T-helper 2 cell treated with Interferon-gamma antibody and Interleukin-4, amounts not matched to agents 5 μg/mL and 100 μg/mL, for 36 hours (primary cell): Measurements from ENCODE around the gene FBN2.

Source experiments
- DNase-seq: peaks from one replicate; pipeline ENCODE4 v3.0.0; 2021; ENCODE audit warnings: low spot score
- H3K27ac Mint-ChIP-seq: one replicate; pipeline ENCODE4 v1.8.0; 2021; ENCODE audit warnings: mild to moderate bottlenecking, mixed read lengths
- H3K27me3 Mint-ChIP-seq: one replicate; pipeline ENCODE4 v1.8.0; 2021; ENCODE audit warnings: low read depth, mixed read lengths
- H3K36me3 Mint-ChIP-seq: one replicate; pipeline ENCODE4 v1.8.0; 2021; ENCODE audit warnings: low read depth, mixed read lengths
- H3K4me1 Mint-ChIP-seq: one replicate; pipeline ENCODE4 v1.8.0; 2021; ENCODE audit warnings: low read depth, mixed read lengths
- H3K4me3 Mint-ChIP-seq: one replicate; pipeline ENCODE4 v1.8.0; 2022; ENCODE audit warnings: mild to moderate bottlenecking, moderate library complexity, mixed read lengths
- H3K9me3 Mint-ChIP-seq: one replicate; pipeline ENCODE4 v1.8.0; 2021; ENCODE audit warnings: mixed read lengths

Gene FBN2

GRCh38 chr5:128258372-128258771 is 279.7 kb downstream of the FBN2 start:
- DNase-seq: no peak
- H3K27ac Mint-ChIP-seq: no peak overlapping the region

GRCh38 chr5:128257076-128257475 is 281.0 kb downstream of the FBN2 start:
- no peaks in the 10 kb centered on the region for H3K9me3 Mint-ChIP-seq
- DNase-seq: no peak
- H3K36me3 Mint-ChIP-seq: no peaks in the 10 kb centered on the region
- H3K27ac Mint-ChIP-seq: no peak overlapping the region
- H3K4me3 Mint-ChIP-seq: no peak overlapping the region
- H3K27me3 Mint-ChIP-seq: no peaks in the 10 kb centered on the region
- H3K4me1 Mint-ChIP-seq: no peaks in the 10 kb centered on the region

More at GRCh38 chr5:128258372-128258771, 279.7 kb downstream of the FBN2 start:
- Mint-ChIP-seq H3K4me3 (no peak overlapping the region), H3K4me1 (no peaks in the 10 kb centered on the region), H3K9me3 (no peaks in the 10 kb centered on the region), H3K27me3 (no peaks in the 10 kb centered on the region), H3K36me3 (no peaks in the 10 kb centered on the region)

GRCh38 chr5:128254789-128255188 is 283.3 kb downstream of the FBN2 start:
- Mint-ChIP-seq H3K36me3 (no peaks in the 10 kb centered on the region), H3K4me1 (no peaks in the 10 kb centered on the region), H3K4me3 (no peak overlapping the region), H3K9me3 (no peaks in the 10 kb centered on the region), H3K27ac (no peak overlapping the region), H3K27me3 (no peaks in the 10 kb centered on the region)
- no peak for DNase-seq

- H3K4me3 Mint-ChIP-seq: no peak overlapping the region
- no peaks in the 10 kb centered on the region for H3K4me1 Mint-ChIP-seq
- no peaks in the 10 kb centered on the region for H3K36me3 Mint-ChIP-seq
- no peak for DNase-seq
- H3K9me3 Mint-ChIP-seq: no peaks in the 10 kb centered on the region
- no peak overlapping the region for H3K27ac Mint-ChIP-seq
- H3K27me3 Mint-ChIP-seq: no peaks in the 10 kb centered on the region
These were observed 284.2 kb downstream of the FBN2 start for GRCh38 chr5:128253880-128254279.

GRCh38 chr5:128253161-128253560 is 284.9 kb downstream of the FBN2 start:
- Mint-ChIP-seq H3K4me3 (no peak overlapping the region), H3K27ac (no peak overlapping the region), H3K9me3 (no peaks in the 10 kb centered on the region), H3K36me3 (no peaks in the 10 kb centered on the region), H3K4me1 (no peaks in the 10 kb centered on the region), H3K27me3 (no peaks in the 10 kb centered on the region)
- no peak for DNase-seq

GRCh38 chr5:128252756-128253155 is 285.3 kb downstream of the FBN2 start:
- Mint-ChIP-seq H3K4me3 (no peak overlapping the region), H3K27me3 (no peaks in the 10 kb centered on the region), H3K4me1 (no peaks in the 10 kb centered on the region), H3K9me3 (no peaks in the 10 kb centered on the region), H3K27ac (no peak overlapping the region), H3K36me3 (no peaks in the 10 kb centered on the region)
- DNase-seq: no peak

GRCh38 chr5:128252196-128252595 is 285.8 kb downstream of the FBN2 start:
- Mint-ChIP-seq H3K36me3 (no peaks in the 10 kb centered on the region), H3K4me3 (no peak overlapping the region), H3K27ac (no peak overlapping the region), H3K9me3 (no peaks in the 10 kb centered on the region), H3K4me1 (no peaks in the 10 kb centered on the region), H3K27me3 (no peaks in the 10 kb centered on the region)
- no peak for DNase-seq

GRCh38 chr5:128245974-128246373 is 292.1 kb downstream of the FBN2 start:
- Mint-ChIP-seq H3K27ac (no peak overlapping the region), H3K27me3 (no peaks in the 10 kb centered on the region), H3K9me3 (no peaks in the 10 kb centered on the region), H3K36me3 (no peaks in the 10 kb centered on the region), H3K4me1 (no peaks in the 10 kb centered on the region), H3K4me3 (no peak overlapping the region)
- DNase-seq: no peak

- Mint-ChIP-seq H3K4me1 (no peaks in the 10 kb centered on the region), H3K4me3 (no peak overlapping the region), H3K27ac (no peak overlapping the region), H3K27me3 (peaks cover 1% of the 10 kb centered on the region), H3K9me3 (no peaks in the 10 kb centered on the region), H3K36me3 (no peaks in the 10 kb centered on the region)
- DNase-seq: no peak
These were observed 294.0 kb downstream of the FBN2 start for GRCh38 chr5:128243958-128244582.

GRCh38 chr5:128241051-128241695 is 296.9 kb downstream of the FBN2 start:
- Mint-ChIP-seq H3K27ac (no peak overlapping the region), H3K4me1 (no peaks in the 10 kb centered on the region), H3K4me3 (no peak overlapping the region), H3K36me3 (no peaks in the 10 kb centered on the region), H3K27me3 (peaks cover 4% of the 10 kb centered on the region), H3K9me3 (no peaks in the 10 kb centered on the region)
- no peak for DNase-seq

- DNase-seq: no peak
- no peaks in the 10 kb centered on the region for H3K9me3 Mint-ChIP-seq
- H3K27ac Mint-ChIP-seq: no peak overlapping the region
- H3K4me3 Mint-ChIP-seq: no peak overlapping the region
- H3K4me1 Mint-ChIP-seq: no peaks in the 10 kb centered on the region
- H3K27me3 Mint-ChIP-seq: peaks cover 9% of the 10 kb centered on the region
- no peaks in the 10 kb centered on the region for H3K36me3 Mint-ChIP-seq
These were observed 300.5 kb downstream of the FBN2 start for GRCh38 chr5:128237546-128237945.

- no peaks in the 10 kb centered on the region for H3K9me3 Mint-ChIP-seq
- no peaks in the 10 kb centered on the region for H3K4me1 Mint-ChIP-seq
- H3K4me3 Mint-ChIP-seq: no peak overlapping the region
- H3K27me3 Mint-ChIP-seq: peaks cover 9% of the 10 kb centered on the region
- no peaks in the 10 kb centered on the region for H3K36me3 Mint-ChIP-seq
- no peak for DNase-seq
- H3K27ac Mint-ChIP-seq: no peak overlapping the region
These were observed 301.0 kb downstream of the FBN2 start for GRCh38 chr5:128237000-128237399.

GRCh38 chr5:128236334-128236733 is 301.7 kb downstream of the FBN2 start:
- Mint-ChIP-seq H3K9me3 (no peaks in the 10 kb centered on the region), H3K36me3 (no peaks in the 10 kb centered on the region)
- no peak for DNase-seq

GRCh38 chr5:128234928-128235641 is 303.0 kb downstream of the FBN2 start:
- H3K36me3 Mint-ChIP-seq: no peaks in the 10 kb centered on the region
- H3K27ac Mint-ChIP-seq: no peak overlapping the region
- H3K27me3 Mint-ChIP-seq: peaks cover 9% of the 10 kb centered on the region
- no peaks in the 10 kb centered on the region for H3K4me1 Mint-ChIP-seq
- H3K9me3 Mint-ChIP-seq: no peaks in the 10 kb centered on the region
- no peak overlapping the region for H3K4me3 Mint-ChIP-seq
- no peak for DNase-seq

More at GRCh38 chr5:128236334-128236733, 301.7 kb downstream of the FBN2 start:
- Mint-ChIP-seq H3K4me3 (no peak overlapping the region), H3K4me1 (no peaks in the 10 kb centered on the region), H3K27me3 (peaks cover 9% of the 10 kb centered on the region), H3K27ac (no peak overlapping the region)
